Omental fat pad (tissue), 4 donors: ENCODE data around the gene MYBPC2. TPM values are rescaled to one million over a fixed set of nuclear protein-coding genes. Genes with fewer than 3 reads are reported as not detected.
"Not testable (repeated sequence)": the region's sequence is repeated elsewhere in the genome, so short reads cannot be mapped to it uniquely, and the experiment has no call there.

ENCODE experiments used
- ATAC-seq: fragments of 150-250 bp; one replicate; pipeline ENCODE4 v1.9.1; 2016; ENCODE audit warnings: mild to moderate bottlenecking, moderate library complexity; ENCODE audit not compliant: low FRiP score
- DNase-seq: peaks from one replicate; pipeline ENCODE4 v3.0.0-alpha.2; 2019; ENCODE audit warnings: low spot score
- total RNA-seq, 4 donors: library from RNA; depleted of rRNA; stranded (reverse); fragments of >200 nt; gene quantifications; one replicate each; pipeline ENCODE4 v1.1.0, GENCODE V29; 2016
- TF ChIP-seq, protein P1 (sequence below), 3 donors: fragments of 450-650 bp; IDR thresholded peaks; one replicate each; pipeline ENCODE4 v1.5.1; 2016 to 2017; ENCODE audit warnings: antibody characterized with exemption in 3 of 3, mild to moderate bottlenecking in 3 of 3, moderate library complexity in 2 of 3

Gene MYBPC2
- total RNA-seq, 4 donors from 2014 or later = 0.09 to 0.12 TPM; not detected in 2

DNA sequence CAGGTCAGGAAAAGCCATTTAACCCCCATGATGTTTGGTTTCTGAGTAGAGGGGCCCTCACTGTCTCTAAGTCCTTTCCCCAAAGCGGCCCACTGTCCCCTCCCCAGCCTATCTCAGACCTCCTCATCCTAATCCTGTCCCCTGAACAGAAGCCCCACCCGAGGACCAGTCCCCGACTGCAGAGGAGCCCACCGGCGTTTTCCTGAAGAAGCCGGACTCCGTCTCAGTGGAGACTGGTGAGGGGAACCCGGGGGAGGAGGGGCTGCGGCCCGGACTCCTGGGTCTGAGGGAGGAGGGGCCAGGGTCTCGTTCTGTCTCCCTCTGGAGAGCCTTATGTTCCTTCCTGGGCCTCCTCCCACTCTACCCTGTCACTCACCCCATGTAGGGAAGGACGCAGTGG lies 2.9 kb downstream of the MYBPC2 start:
- TF ChIP-seq, protein P1, sequence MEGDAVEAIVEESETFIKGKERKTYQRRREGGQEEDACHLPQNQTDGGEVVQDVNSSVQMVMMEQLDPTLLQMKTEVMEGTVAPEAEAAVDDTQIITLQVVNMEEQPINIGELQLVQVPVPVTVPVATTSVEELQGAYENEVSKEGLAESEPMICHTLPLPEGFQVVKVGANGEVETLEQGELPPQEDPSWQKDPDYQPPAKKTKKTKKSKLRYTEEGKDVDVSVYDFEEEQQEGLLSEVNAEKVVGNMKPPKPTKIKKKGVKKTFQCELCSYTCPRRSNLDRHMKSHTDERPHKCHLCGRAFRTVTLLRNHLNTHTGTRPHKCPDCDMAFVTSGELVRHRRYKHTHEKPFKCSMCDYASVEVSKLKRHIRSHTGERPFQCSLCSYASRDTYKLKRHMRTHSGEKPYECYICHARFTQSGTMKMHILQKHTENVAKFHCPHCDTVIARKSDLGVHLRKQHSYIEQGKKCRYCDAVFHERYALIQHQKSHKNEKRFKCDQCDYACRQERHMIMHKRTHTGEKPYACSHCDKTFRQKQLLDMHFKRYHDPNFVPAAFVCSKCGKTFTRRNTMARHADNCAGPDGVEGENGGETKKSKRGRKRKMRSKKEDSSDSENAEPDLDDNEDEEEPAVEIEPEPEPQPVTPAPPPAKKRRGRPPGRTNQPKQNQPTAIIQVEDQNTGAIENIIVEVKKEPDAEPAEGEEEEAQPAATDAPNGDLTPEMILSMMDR (IDR thresholded peaks at IDR 0.05) = no peak
- ATAC-seq (no peak), DNase-seq (no peak)

- TF ChIP-seq, protein P1 (IDR thresholded peaks at IDR 0.05) = no peak
- DNase-seq (no peak), ATAC-seq (no peak)
Measured at GRCh38 chr19:50437862-50438449, 5.3 kb downstream of the MYBPC2 start.

- ATAC-seq, DNase-seq: not testable (repeated sequence)
Measured at GRCh38 chr19:50439130-50439529, 6.4 kb downstream of the MYBPC2 start.

DNA sequence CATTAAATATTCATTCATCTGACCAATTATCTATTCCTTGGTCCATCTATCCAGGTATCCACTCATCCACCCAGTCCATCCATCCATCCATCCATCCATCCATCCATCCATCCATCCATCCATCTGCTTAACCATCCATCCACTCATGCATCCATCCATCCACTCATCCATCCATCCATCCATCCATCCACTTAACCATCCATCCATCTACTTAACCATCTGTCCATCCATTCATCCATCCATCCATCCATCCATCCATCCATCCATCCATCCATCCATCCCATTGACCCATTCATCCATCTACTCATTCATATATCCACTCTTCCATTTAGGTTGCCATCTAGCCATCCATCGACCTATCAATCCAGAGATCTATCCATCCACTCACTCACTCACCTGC lies 11.4 kb downstream of the MYBPC2 start:
- TF ChIP-seq, protein P1 (IDR thresholded peaks at IDR 0.05) = no peak
- ATAC-seq (no peak), DNase-seq (no peak)

DNA sequence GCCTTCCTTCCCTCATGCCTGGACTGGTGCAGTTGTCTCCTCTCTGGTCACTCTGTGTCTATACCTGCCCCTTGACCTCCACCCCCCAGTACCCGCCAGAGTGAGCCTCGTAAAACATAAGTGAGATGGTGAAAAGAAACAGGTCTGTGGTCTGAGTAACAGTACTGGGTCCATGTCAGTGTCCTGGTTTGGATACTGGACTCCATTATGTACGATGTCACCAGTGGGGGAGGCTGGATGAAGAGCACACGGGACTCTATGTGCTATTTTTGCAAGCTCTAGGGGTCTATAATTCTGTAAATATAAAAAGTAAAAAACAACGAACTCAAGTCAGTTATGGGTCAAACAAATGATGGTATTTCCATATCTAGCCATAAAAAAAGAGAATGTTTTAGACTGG lies 14.4 kb downstream of the MYBPC2 start:
- DNase-seq = no peak
- TF ChIP-seq, protein P1 (IDR thresholded peaks at IDR 0.05) = no peak
- no peak for ATAC-seq

- no peak for DNase-seq
- TF ChIP-seq, protein P1 (IDR thresholded peaks at IDR 0.05) = no peak
Measured at GRCh38 chr19:50447750-50448149, 15.1 kb downstream of the MYBPC2 start.

GRCh38 chr19:50449236-50449899 lies 16.7 kb downstream of the MYBPC2 start:
- TF ChIP-seq, protein P1 (IDR thresholded peaks at IDR 0.05) = no peak
- no peak for ATAC-seq
- no peak for DNase-seq

More at GRCh38 chr19:50447750-50448149, 15.1 kb downstream of the MYBPC2 start:
- no peak for ATAC-seq
